ENCODE data around the gene TMEM38A. TPM values are rescaled to one million over a fixed set of nuclear protein-coding genes. Genes with fewer than 3 reads are reported as not detected.

Gene TMEM38A
- total RNA-seq, 4 donors from 2014 or later: 3.5 to 5.0 TPM; not detected in 2

GRCh38 chr19:16618248-16618647 lies 42.7 kb upstream of the TMEM38A start:
- H3K4me3 ChIP-seq: no peak overlapping the region
- DNase-seq: no peak
- no peak overlapping the region for H3K27ac ChIP-seq
- H3K27me3 ChIP-seq: no peaks in the 10 kb centered on the region
- intact Hi-C loops (cut with DNase I; ENCODE audit: low total_unique reads): no loop called here
- TF ChIP-seq CTCF (IDR thresholded peaks at IDR 0.05) (no peak), POLR2A (IDR thresholded peaks at IDR 0.05) (no peak)
- H3K9me3 ChIP-seq: no peaks in the 10 kb centered on the region
- H3K36me3 ChIP-seq: no peaks in the 10 kb centered on the region
- peaks cover 0 to 24% of the 10 kb centered on the region in 2 donors for H3K4me1 ChIP-seq

GRCh38 chr19:16619457-16619856 lies 41.5 kb upstream of the TMEM38A start:
- intact Hi-C loops (cut with DNase I; ENCODE audit: low total_unique reads): no loop called here
- peaks cover 0 to 24% of the 10 kb centered on the region in 2 donors for H3K4me1 ChIP-seq

GRCh38 chr19:16620018-16620417 lies 40.9 kb upstream of the TMEM38A start:
- TF ChIP-seq CTCF (IDR thresholded peaks at IDR 0.05): no peak
- Histone ChIP-seq H3K9me3 (no peaks in the 10 kb centered on the region), H3K36me3 (no peaks in the 10 kb centered on the region), H3K27me3 (no peaks in the 10 kb centered on the region), H3K4me1 (peaks cover 0 to 20% of the 10 kb centered on the region in 2 donors), H3K27ac (no peak overlapping the region), H3K4me3 (no peak overlapping the region)
- intact Hi-C loops (cut with DNase I; ENCODE audit: low total_unique reads): no loop called here
- no peak for DNase-seq

More at GRCh38 chr19:16619457-16619856, 41.5 kb upstream of the TMEM38A start:
- Histone ChIP-seq H3K4me3 (no peak overlapping the region), H3K36me3 (no peaks in the 10 kb centered on the region), H3K27me3 (no peaks in the 10 kb centered on the region), H3K27ac (no peak overlapping the region), H3K9me3 (no peaks in the 10 kb centered on the region)
- TF ChIP-seq CTCF (IDR thresholded peaks at IDR 0.05) (no peak), POLR2A (IDR thresholded peaks at IDR 0.05) (no peak)
- no peak for DNase-seq

- DNase-seq: no peak
- Histone ChIP-seq H3K4me1 (peaks cover 0 to 19% of the 10 kb centered on the region in 2 donors), H3K4me3 (no peak overlapping the region), H3K36me3 (no peaks in the 10 kb centered on the region), H3K27ac (no peak overlapping the region), H3K27me3 (no peaks in the 10 kb centered on the region), H3K9me3 (no peaks in the 10 kb centered on the region)
- intact Hi-C loops (cut with DNase I; ENCODE audit: low total_unique reads): no loop called here
- TF ChIP-seq CTCF (IDR thresholded peaks at IDR 0.05) (no peak), POLR2A (IDR thresholded peaks at IDR 0.05) (no peak)
Measured at GRCh38 chr19:16620584-16620983, 40.4 kb upstream of the TMEM38A start.

GRCh38 chr19:16621165-16621800 lies 39.7 kb upstream of the TMEM38A start:
- TF ChIP-seq POLR2A (IDR thresholded peaks at IDR 0.05): no peak
- no peak for TF ChIP-seq CTCF (IDR thresholded peaks at IDR 0.05)
- H3K4me3 ChIP-seq: no peak overlapping the region
- H3K4me1 ChIP-seq: peaks cover 0 to 19% of the 10 kb centered on the region in 2 donors
- H3K27me3 ChIP-seq: no peaks in the 10 kb centered on the region
- no peak overlapping the region for H3K27ac ChIP-seq
- H3K36me3 ChIP-seq: no peaks in the 10 kb centered on the region
- no peaks in the 10 kb centered on the region for H3K9me3 ChIP-seq
- no peak for DNase-seq
- intact Hi-C loops (cut with DNase I; ENCODE audit: low total_unique reads): no loop called here

All from uterus (tissue), 4 donors.